ENCODE results near the gene INAFM1. TPM values are rescaled to one million over a fixed set of nuclear protein-coding genes. Genes with fewer than 3 reads are reported as not detected.
A peak's percentile ranks its signal among the peaks of the same experiment; 100 is the strongest.
"Not testable (repeated sequence)": the region's sequence is repeated elsewhere in the genome, so short reads cannot be mapped to it uniquely, and the experiment has no call there.

The INAFM1 gene
- total RNA-seq, 1 donor: 2.5 TPM

- TF ChIP-seq, protein P1, sequence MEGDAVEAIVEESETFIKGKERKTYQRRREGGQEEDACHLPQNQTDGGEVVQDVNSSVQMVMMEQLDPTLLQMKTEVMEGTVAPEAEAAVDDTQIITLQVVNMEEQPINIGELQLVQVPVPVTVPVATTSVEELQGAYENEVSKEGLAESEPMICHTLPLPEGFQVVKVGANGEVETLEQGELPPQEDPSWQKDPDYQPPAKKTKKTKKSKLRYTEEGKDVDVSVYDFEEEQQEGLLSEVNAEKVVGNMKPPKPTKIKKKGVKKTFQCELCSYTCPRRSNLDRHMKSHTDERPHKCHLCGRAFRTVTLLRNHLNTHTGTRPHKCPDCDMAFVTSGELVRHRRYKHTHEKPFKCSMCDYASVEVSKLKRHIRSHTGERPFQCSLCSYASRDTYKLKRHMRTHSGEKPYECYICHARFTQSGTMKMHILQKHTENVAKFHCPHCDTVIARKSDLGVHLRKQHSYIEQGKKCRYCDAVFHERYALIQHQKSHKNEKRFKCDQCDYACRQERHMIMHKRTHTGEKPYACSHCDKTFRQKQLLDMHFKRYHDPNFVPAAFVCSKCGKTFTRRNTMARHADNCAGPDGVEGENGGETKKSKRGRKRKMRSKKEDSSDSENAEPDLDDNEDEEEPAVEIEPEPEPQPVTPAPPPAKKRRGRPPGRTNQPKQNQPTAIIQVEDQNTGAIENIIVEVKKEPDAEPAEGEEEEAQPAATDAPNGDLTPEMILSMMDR (IDR thresholded peaks at IDR 0.05; ENCODE audit: extremely low read depth, low read depth, low read length): no peak
- peak overlapping the region; percentile 98 for H3K27ac ChIP-seq (ENCODE audit: low read depth, low read length)
- no peaks in the 10 kb centered on the region for H3K27me3 ChIP-seq (ENCODE audit: insufficient read depth, low read length)
- peak overlapping the region; percentile 99 for H3K4me2 ChIP-seq (ENCODE audit: insufficient read depth, low read length)
- peaks cover 47% of the 10 kb centered on the region for H3K4me1 ChIP-seq (ENCODE audit: insufficient read depth, low read length)
- peak overlapping the region; percentile 87 for H3K4me3 ChIP-seq (ENCODE audit: insufficient read depth, low read length)
- peaks cover 13% of the 10 kb centered on the region for H3K36me3 ChIP-seq (ENCODE audit: insufficient read depth, low read length)
- DNase-seq (ENCODE audit: insufficient read length, low spot score, missing footprints): peak; percentile 100
- no peaks in the 10 kb centered on the region for H3K9me3 ChIP-seq (ENCODE audit: low read depth, low read length)
- peaks cover 15% of the 10 kb centered on the region for H4K20me1 ChIP-seq (ENCODE audit: insufficient read depth, low read length)
- H2AFZ ChIP-seq (ENCODE audit: low read length): peak overlapping the region; percentile 82
- peaks cover 2% of the 10 kb centered on the region for H3K79me2 ChIP-seq (ENCODE audit: insufficient read depth, low read length)
Observed at GRCh38 chr19:47273313-47274070, 1.2 kb upstream of the INAFM1 start.

- H3K4me3 ChIP-seq (ENCODE audit: insufficient read depth, low read length): peak overlapping the region; percentile 68
- no peaks in the 10 kb centered on the region for H3K79me2 ChIP-seq (ENCODE audit: insufficient read depth, low read length)
- peak overlapping the region; percentile 83 for H3K4me2 ChIP-seq (ENCODE audit: insufficient read depth, low read length)
- H3K4me1 ChIP-seq (ENCODE audit: insufficient read depth, low read length): peaks cover 48% of the 10 kb centered on the region
- no peaks in the 10 kb centered on the region for H3K9me3 ChIP-seq (ENCODE audit: low read depth, low read length)
- H3K27ac ChIP-seq (ENCODE audit: low read depth, low read length): peak overlapping the region; percentile 96
- no peaks in the 10 kb centered on the region for H3K27me3 ChIP-seq (ENCODE audit: insufficient read depth, low read length)
- peaks cover 12% of the 10 kb centered on the region for H4K20me1 ChIP-seq (ENCODE audit: insufficient read depth, low read length)
- DNase-seq (ENCODE audit: insufficient read length, low spot score, missing footprints): peak; percentile 87
- peaks cover 12% of the 10 kb centered on the region for H3K36me3 ChIP-seq (ENCODE audit: insufficient read depth, low read length)
- TF ChIP-seq, protein P1 (IDR thresholded peaks at IDR 0.05; ENCODE audit: extremely low read depth, low read depth, low read length): no peak
- H2AFZ ChIP-seq (ENCODE audit: low read length): no peak overlapping the region
Observed at GRCh38 chr19:47274891-47275761, 441 bp downstream of the INAFM1 start.

- H3K4me1 ChIP-seq (ENCODE audit: insufficient read depth, low read length): peaks cover 48% of the 10 kb centered on the region
- no peak overlapping the region for H2AFZ ChIP-seq (ENCODE audit: low read length)
- H3K36me3 ChIP-seq (ENCODE audit: insufficient read depth, low read length): peaks cover 4% of the 10 kb centered on the region
- no peaks in the 10 kb centered on the region for H3K79me2 ChIP-seq (ENCODE audit: insufficient read depth, low read length)
- no peaks in the 10 kb centered on the region for H3K27me3 ChIP-seq (ENCODE audit: insufficient read depth, low read length)
- peak overlapping the region; percentile 83 for H3K4me2 ChIP-seq (ENCODE audit: insufficient read depth, low read length)
- TF ChIP-seq, protein P1 (IDR thresholded peaks at IDR 0.05; ENCODE audit: extremely low read depth, low read depth, low read length): no peak
- no peaks in the 10 kb centered on the region for H3K9me3 ChIP-seq (ENCODE audit: low read depth, low read length)
- H4K20me1 ChIP-seq (ENCODE audit: insufficient read depth, low read length): peaks cover 12% of the 10 kb centered on the region
- DNase-seq (ENCODE audit: insufficient read length, low spot score, missing footprints): peak; percentile 93
- H3K4me3 ChIP-seq (ENCODE audit: insufficient read depth, low read length): peak overlapping the region; percentile 68
- peak overlapping the region; percentile 96 for H3K27ac ChIP-seq (ENCODE audit: low read depth, low read length)
Observed at GRCh38 chr19:47275791-47276461, 1.2 kb downstream of the INAFM1 start.

GRCh38 chr19:47276513-47276912 lies 1.8 kb downstream of the INAFM1 start:
- peak overlapping the region; percentile 83 for H3K4me2 ChIP-seq (ENCODE audit: insufficient read depth, low read length)
- not testable (repeated sequence) for H3K4me3 ChIP-seq (ENCODE audit: insufficient read depth, low read length); H3K36me3 ChIP-seq (ENCODE audit: insufficient read depth, low read length); H3K79me2 ChIP-seq (ENCODE audit: insufficient read depth, low read length); H3K9me3 ChIP-seq (ENCODE audit: low read depth, low read length); DNase-seq (ENCODE audit: insufficient read length, low spot score, missing footprints); H3K27me3 ChIP-seq (ENCODE audit: insufficient read depth, low read length); H2AFZ ChIP-seq (ENCODE audit: low read length)
- H3K27ac ChIP-seq (ENCODE audit: low read depth, low read length): peak overlapping the region; percentile 96
- peaks cover 12% of the 10 kb centered on the region for H4K20me1 ChIP-seq (ENCODE audit: insufficient read depth, low read length)
- peaks cover 48% of the 10 kb centered on the region for H3K4me1 ChIP-seq (ENCODE audit: insufficient read depth, low read length)
